GM12878 (cell line): ENCODE results near the gene CACUL1. TPM values are rescaled to one million over a fixed set of nuclear protein-coding genes. Genes with fewer than 3 reads are reported as not detected.

Experiments
- ATAC-seq: fragments of 200-7000 bp; cut with Tn5 transposase; 3 replicates; pipeline ENCODE4 v1.9.1; 2020; ENCODE audit warnings: mild to moderate bottlenecking, moderate library complexity
- BruUV-seq: library from RNA; stranded (reverse); fragments of 400-500 nt; replicated peaks from 2 replicates; lab custom pipeline; 2021; lab: Mats Ljungman, UMichigan
- CTCF ChIA-PET: fragments of 300-600 bp; sonication (Branson Sonifier 250); formaldehyde crosslinking; extraction: SDS; loops from one replicate; lab custom pipeline; 2021; ENCODE audit warnings: inconsistent platforms; lab: Yijun Ruan, JAX
- POLR2A ChIA-PET: fragments of 350-600 bp; formaldehyde crosslinking; extraction: SDS; loops from one replicate; lab custom pipeline; 2021; ENCODE audit warnings: inconsistent platforms; lab: Charles Lee
- RAD21 ChIA-PET: fragments of 300-600 bp; sonication (Branson Sonifier 250); formaldehyde crosslinking; loops from one replicate; lab custom pipeline; 2023; ENCODE audit warnings: antibody characterized with exemption; ENCODE audit not compliant: unreplicated experiment; lab: Charles Lee
- SMC1A ChIA-PET: fragments of 300-600 bp; sonication (Branson Sonifier 250); formaldehyde crosslinking; loops from one replicate; lab custom pipeline; 2023; ENCODE audit not compliant: unreplicated experiment, uncharacterized antibody; lab: Charles Lee
- DNase-seq: peaks from one replicate; pipeline ENCODE4 v3.0.0-alpha.2; 2011; ENCODE audit warnings: low read depth, low spot score
- FAIRE-seq: peaks from 3 replicates; lab custom pipeline; 2011; peaks lifted over from hg19 to GRCh38; lab: Jason Lieb, UNC
- H2AFZ ChIP-seq: 2 replicates; pipeline ENCODE4 v1.6.0; 2011; ENCODE audit warnings: low read depth, low read length, control low read depth; ENCODE audit not compliant: control insufficient read depth
- H3K27ac ChIP-seq: 2 replicates; pipeline ENCODE4 v1.5.1; 2011; ENCODE audit warnings: control low read depth; ENCODE audit not compliant: control insufficient read depth, insufficient read depth
- H3K27me3 ChIP-seq, 2 experiments: replicated peaks in 1 of 2; 2 replicates each; pipeline versions ENCODE4 v1.6.0 to v1.6.1; 2011; ENCODE audit warnings: low read length in 1 of 2; ENCODE audit not compliant: control insufficient read depth in 2 of 2, insufficient read depth in 2 of 2
- H3K36me3 ChIP-seq, 2 experiments: 2 replicates each; pipeline ENCODE4 v1.5.1; 2011; ENCODE audit warnings: low read length in 1 of 2; ENCODE audit not compliant: control insufficient read depth in 2 of 2, insufficient read depth in 2 of 2
- H3K4me1 ChIP-seq: 2 replicates; pipeline ENCODE4 v1.6.1; 2011; ENCODE audit warnings: mild to moderate bottlenecking, low read length, moderate library complexity, mixed read lengths; ENCODE audit not compliant: control insufficient read depth, insufficient read depth
- H3K4me2 ChIP-seq: 2 replicates; pipeline ENCODE4 v1.6.0; 2011; ENCODE audit warnings: control low read depth; ENCODE audit not compliant: control insufficient read depth, insufficient read depth
- H3K4me3 ChIP-seq: fragments of 200-600 bp; sonication (generic); 2 replicates; pipeline ENCODE4 v1.5.1; 2016
- H3K79me2 ChIP-seq: 2 replicates; pipeline ENCODE4 v1.6.0; 2011; ENCODE audit warnings: low read length; ENCODE audit not compliant: control insufficient read depth, insufficient read depth
- H3K9ac ChIP-seq: 2 replicates; pipeline ENCODE4 v1.8.0; 2011; ENCODE audit warnings: low read length, control low read depth, mixed read lengths; ENCODE audit not compliant: control insufficient read depth, insufficient read depth
- H3K9me3 ChIP-seq: replicated peaks from 3 replicates; pipeline ENCODE4 v1.5.1; 2011; ENCODE audit warnings: mild to moderate bottlenecking, low read length; ENCODE audit not compliant: control insufficient read depth, insufficient read depth
- H4K20me1 ChIP-seq: 2 replicates; pipeline ENCODE4 v1.6.0; 2011; ENCODE audit not compliant: control insufficient read depth, insufficient read depth
- SMAD5 ChIP-seq: IDR thresholded peaks from 2 replicates; pipeline ENCODE4 v1.6.1; 2016; ENCODE audit warnings: antibody characterized with exemption, low read depth
- WGBS: methylation state at CpG from one replicate; pipeline ENCODE4 v1.1.6; 2016; ENCODE audit warnings: low lambda C conversion rate; ENCODE audit not compliant: insufficient replicate concordance, insufficient coverage; ENCODE audit errors: missing lambda C conversion rate; 5-methylcytosine and 5-hydroxymethylcytosine counted together
- in situ Hi-C: fragments of 300-500 bp; cut with MboI; formaldehyde crosslinking; loops from 9 replicates; pipeline ENCODE4 v1.14.3; 2018; ENCODE audit warnings: mixed read lengths
- intact Hi-C: fragments of 100-400 bp; cut with micrococcal nuclease; formaldehyde crosslinking; loops from one replicate; pipeline ENCODE4 v1.14.2; 2022; ENCODE audit not compliant: unreplicated experiment
- polyA plus RNA-seq, 11 experiments: library from polyadenylated mRNA; depleted of rRNA in 4 of 11; unstranded in 6 of 11; stranded (reverse) in 5 of 11; fragments of >200 nt; fragmentation: Nextera tagmentation in 4 of 11; fragmentation: Illumina TruSeq in 1 of 11; extraction: Ambion mirVana in 4 of 11; extraction: Trizol in 1 of 11; gene quantifications; 1 replicate in 1 of 11; 2 replicates in 10 of 11; pipeline versions ENCODE4 v1.2.1 to v1.2.3, GENCODE V29; 2011 to 2016; ENCODE audit warnings: inconsistent platforms in 2 of 11, missing spikeins in 2 of 11, low read depth in 1 of 11
- total RNA-seq, 4 experiments: library from RNA; depleted of rRNA in 3 of 4; stranded (reverse); fragments of >200 nt in 3 of 4; fragmentation: Illumina TruSeq in 1 of 4; extraction: Trizol in 1 of 4; gene quantifications; 2 replicates each; pipeline versions ENCODE4 v1.2.1 to v1.2.3, GENCODE V29; 2013 to 2021
- TF ChIP-seq, protein P1 (sequence below), 3 experiments: IDR thresholded peaks in 2 of 3; conservative IDR thresholded peaks in 1 of 3; 2 replicates each; pipeline ENCODE4 v1.5.1; 2011; ENCODE audit warnings: low read depth in 3 of 3, low read length in 3 of 3, mild to moderate bottlenecking in 3 of 3, control low read depth in 2 of 3, moderate library complexity in 2 of 3, inconsistent platforms in 1 of 3, mixed read lengths in 1 of 3; ENCODE audit not compliant: control insufficient read depth in 2 of 3, insufficient read depth in 1 of 3; ENCODE audit errors: extremely low read depth in 1 of 3

The CACUL1 gene
- total and polyA plus RNA-seq, 10 of the 15 experiments (the other 5 are each of a cell fraction or from before 2014, with no cell fraction given), result 7.4 to 23.2 (median 13.0) TPM

GRCh38 chr10:118626953-118627352 lies 127.8 kb downstream of the CACUL1 start:
- TF ChIP-seq SMAD5, result no peak
- TF ChIP-seq, protein P1, sequence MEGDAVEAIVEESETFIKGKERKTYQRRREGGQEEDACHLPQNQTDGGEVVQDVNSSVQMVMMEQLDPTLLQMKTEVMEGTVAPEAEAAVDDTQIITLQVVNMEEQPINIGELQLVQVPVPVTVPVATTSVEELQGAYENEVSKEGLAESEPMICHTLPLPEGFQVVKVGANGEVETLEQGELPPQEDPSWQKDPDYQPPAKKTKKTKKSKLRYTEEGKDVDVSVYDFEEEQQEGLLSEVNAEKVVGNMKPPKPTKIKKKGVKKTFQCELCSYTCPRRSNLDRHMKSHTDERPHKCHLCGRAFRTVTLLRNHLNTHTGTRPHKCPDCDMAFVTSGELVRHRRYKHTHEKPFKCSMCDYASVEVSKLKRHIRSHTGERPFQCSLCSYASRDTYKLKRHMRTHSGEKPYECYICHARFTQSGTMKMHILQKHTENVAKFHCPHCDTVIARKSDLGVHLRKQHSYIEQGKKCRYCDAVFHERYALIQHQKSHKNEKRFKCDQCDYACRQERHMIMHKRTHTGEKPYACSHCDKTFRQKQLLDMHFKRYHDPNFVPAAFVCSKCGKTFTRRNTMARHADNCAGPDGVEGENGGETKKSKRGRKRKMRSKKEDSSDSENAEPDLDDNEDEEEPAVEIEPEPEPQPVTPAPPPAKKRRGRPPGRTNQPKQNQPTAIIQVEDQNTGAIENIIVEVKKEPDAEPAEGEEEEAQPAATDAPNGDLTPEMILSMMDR (IDR thresholded peaks at IDR 0.05 in 2 of 3, conservative IDR thresholded peaks at IDR 0.05 in 1 of 3; ENCODE audit: control insufficient read depth in 2 of 3, extremely low read depth in 1 of 3, insufficient read depth in 1 of 3, low read depth in 3 of 3, low read length in 3 of 3), result peak in 2 of 3 experiments; percentile 29 to 42; a peak in 3 of 6 replicates
- CTCF ChIA-PET, result interaction anchor here (0.8 to 2.0 kb wide), 5 partner anchors 9 to 94 kb away, joined by 3 to 8 read pairs (median 4); no protein-coding TSS in a partner anchor
- no TSS peak for BruUV-seq
- intact Hi-C loops, result no loop called here
- FAIRE-seq, result no peak
- ATAC-seq, result no peak; the same call in 2 of the 3 replicates
- SMC1A ChIA-PET, result no interaction called here
- RAD21 ChIA-PET, result no interaction called here
- Histone ChIP-seq H3K4me1 (no peaks in the 10 kb centered on the region), H3K4me3 (no peak overlapping the region), H3K9ac (no peak overlapping the region), H4K20me1 (no peaks in the 10 kb centered on the region), H2AFZ (no peak overlapping the region), H3K79me2 (no peaks in the 10 kb centered on the region), H3K27ac (no peak overlapping the region), H3K36me3 (no peaks in the 10 kb centered on the region), H3K4me2 (no peak overlapping the region), H3K27me3 (no peaks in the 10 kb centered on the region; a peak in 2 of 4 replicates), H3K9me3 (no peaks in the 10 kb centered on the region)
- in situ Hi-C loops, result no loop called here
- POLR2A ChIA-PET, result interaction anchor here (0.7 kb wide), 1 partner anchor 48 kb away, joined by 5 read pairs; no protein-coding TSS in a partner anchor
- no peak for DNase-seq
- WGBS, result 13% methylated on average over 3 of the region's 3 CpGs

Other genes with a start within 250 kb of the CACUL1 start
- not detected in 2 replicates for gene PRLHR, start 159.3 kb downstream of the CACUL1 start, total RNA-seq (2014; rRNA removed)
- not detected in 2 replicates for gene PRLHR, start 159.3 kb downstream of the CACUL1 start, total RNA-seq (2014; rRNA removed; fragmentation: Illumina TruSeq; extraction: Trizol)
- gene PRLHR, start 159.3 kb downstream of the CACUL1 start, total RNA-seq (2021), result not detected in 2 replicates
- gene PRLHR, start 159.3 kb downstream of the CACUL1 start, polyA plus RNA-seq (2011; rRNA removed), result not detected in 2 replicates
- gene PRLHR, start 159.3 kb downstream of the CACUL1 start, polyA plus RNA-seq (2014; fragmentation: Illumina TruSeq; extraction: Trizol), result not detected in 2 replicates
- not detected for gene PRLHR, start 159.3 kb downstream of the CACUL1 start, polyA plus RNA-seq (2014; fragmentation: Nextera tagmentation; extraction: Ambion mirVana)
- gene PRLHR, start 159.3 kb downstream of the CACUL1 start, polyA plus RNA-seq (2014; rRNA removed), result not detected in 2 replicates
- gene PRLHR, start 159.3 kb downstream of the CACUL1 start, polyA plus RNA-seq (2016; fragmentation: Nextera tagmentation; extraction: Ambion mirVana), result not detected